HEK293 (cell line): Measurements from ENCODE around the gene CACNG1.

Experiments
- CTCF ChIA-PET: fragments of 350-600 bp; formaldehyde crosslinking; extraction: SDS; loops from one replicate; lab custom pipeline; 2021; ENCODE audit warnings: antibody characterized with exemption; lab: Yijun Ruan, JAX
- POLR2A ChIA-PET: fragments of 300-600 bp; formaldehyde crosslinking; extraction: SDS; loops from one replicate; lab custom pipeline; 2020; ENCODE audit warnings: antibody characterized with exemption, inconsistent platforms; lab: Yijun Ruan, JAX
- H3K27ac ChIP-seq: fragments of 200-500 bp; sonication (Bioruptor generic); 2 replicates; pipeline ENCODE4 v1.5.1; 2014; ENCODE audit warnings: low read depth, low read length, control low read depth, inconsistent platforms; ENCODE audit errors: extremely low read depth
- H3K36me3 ChIP-seq, 2 experiments: fragments of 200-500 bp in 1 of 2; sonication (Bioruptor generic) in 1 of 2; 1 replicate in 1 of 2; 2 replicates in 1 of 2; pipeline ENCODE4 v1.5.1; 2014 to 2017; ENCODE audit warnings: inconsistent platforms in 2 of 2, low read length in 2 of 2; ENCODE audit not compliant: control insufficient read depth in 2 of 2, insufficient read depth in 1 of 2
- H3K4me1 ChIP-seq: fragments of 200-500 bp; sonication (Bioruptor generic); 2 replicates; pipeline ENCODE4 v1.5.1; 2014; ENCODE audit warnings: mild to moderate bottlenecking, low read length, inconsistent platforms; ENCODE audit not compliant: control insufficient read depth, insufficient read depth
- H3K4me3 ChIP-seq: 2 replicates; pipeline ENCODE4 v1.5.1; 2011; ENCODE audit warnings: low read depth, mild to moderate bottlenecking, control low read depth, low read length, moderate library complexity
- H3K9me3 ChIP-seq: fragments of 200-500 bp; sonication (Bioruptor generic); 2 replicates; pipeline ENCODE4 v1.5.1; 2014; ENCODE audit warnings: low read depth, low read length, inconsistent platforms; ENCODE audit not compliant: control insufficient read depth, insufficient read depth
- GLI2 ChIP-seq: fragments of 450-650 bp; formaldehyde crosslinking; IDR thresholded peaks from 2 replicates; pipeline ENCODE4; 2017; ENCODE audit warnings: missing biosample characterization, missing genetic modification characterization, low read depth, borderline replicate concordance
- KLF1 ChIP-seq: fragments of 450-650 bp; formaldehyde crosslinking; IDR thresholded peaks from 2 replicates; pipeline ENCODE4 v1.5.1; 2016; ENCODE audit warnings: missing biosample characterization, missing genetic modification characterization
- KLF8 ChIP-seq: fragments of 450-650 bp; formaldehyde crosslinking; IDR thresholded peaks from 2 replicates; pipeline ENCODE4 v1.5.1; 2016; ENCODE audit warnings: missing biosample characterization, missing genetic modification characterization
- PRDM2 ChIP-seq: fragments of 450-650 bp; formaldehyde crosslinking; IDR thresholded peaks from 2 replicates; pipeline ENCODE4 v1.5.1; 2016; ENCODE audit warnings: missing biosample characterization, missing genetic modification characterization, borderline replicate concordance
- REPIN1 ChIP-seq: fragments of 450-650 bp; formaldehyde crosslinking; IDR thresholded peaks from 2 replicates; pipeline ENCODE4 v1.5.1; 2017; ENCODE audit warnings: missing biosample characterization, missing genetic modification characterization, low read depth
- SCRT2 ChIP-seq: fragments of 450-650 bp; formaldehyde crosslinking; IDR thresholded peaks from 2 replicates; pipeline ENCODE4 v1.5.1; 2016; ENCODE audit warnings: missing biosample characterization, missing genetic modification characterization
- WT1 ChIP-seq: fragments of 450-650 bp; formaldehyde crosslinking; IDR thresholded peaks from 2 replicates; pipeline ENCODE4 v1.5.1; 2016; ENCODE audit warnings: missing biosample characterization, missing genetic modification characterization
- YY1 ChIP-seq: fragments of 450-650 bp; formaldehyde crosslinking; IDR thresholded peaks from 2 replicates; pipeline ENCODE4 v1.5.1; 2018; ENCODE audit warnings: missing biosample characterization, missing genetic modification characterization
- ZFP3 ChIP-seq: fragments of 450-650 bp; formaldehyde crosslinking; IDR thresholded peaks from 2 replicates; pipeline ENCODE4 v1.5.1; 2016; ENCODE audit warnings: low read depth, missing biosample characterization, missing genetic modification characterization
- ZNF112 ChIP-seq: fragments of 450-650 bp; formaldehyde crosslinking; IDR thresholded peaks from 2 replicates; pipeline ENCODE4 v1.5.0; 2017; ENCODE audit warnings: missing biosample characterization, missing genetic modification characterization
- ZNF155 ChIP-seq: fragments of 450-650 bp; formaldehyde crosslinking; IDR thresholded peaks from 2 replicates; pipeline ENCODE4 v1.5.1; 2016; ENCODE audit warnings: missing biosample characterization, missing genetic modification characterization
- ZNF214 ChIP-seq: fragments of 450-650 bp; formaldehyde crosslinking; IDR thresholded peaks from 2 replicates; pipeline ENCODE4 v1.5.1; 2017; ENCODE audit warnings: missing biosample characterization, mild to moderate bottlenecking, missing genetic modification characterization, borderline replicate concordance
- ZNF248 ChIP-seq: fragments of 450-650 bp; formaldehyde crosslinking; IDR thresholded peaks from 2 replicates; pipeline ENCODE4 v1.5.1; 2017; ENCODE audit warnings: missing biosample characterization, missing genetic modification characterization
- ZNF416 ChIP-seq: fragments of 450-650 bp; formaldehyde crosslinking; IDR thresholded peaks from 2 replicates; pipeline ENCODE4 v1.5.1; 2016; ENCODE audit warnings: missing biosample characterization, missing genetic modification characterization
- ZNF423 ChIP-seq: fragments of 450-650 bp; formaldehyde crosslinking; IDR thresholded peaks from 2 replicates; pipeline ENCODE4 v1.5.1; 2016; ENCODE audit warnings: missing biosample characterization, missing genetic modification characterization
- ZNF513 ChIP-seq: fragments of 450-650 bp; IDR thresholded peaks from 2 replicates; pipeline ENCODE4 v1.5.1; 2018; ENCODE audit warnings: missing biosample characterization, missing genetic modification characterization
- ZNF514 ChIP-seq: fragments of 450-650 bp; formaldehyde crosslinking; IDR thresholded peaks from 2 replicates; pipeline ENCODE4 v1.5.1; 2016; ENCODE audit warnings: missing biosample characterization, missing genetic modification characterization
- ZNF548 ChIP-seq: fragments of 450-650 bp; formaldehyde crosslinking; IDR thresholded peaks from 2 replicates; pipeline ENCODE4 v1.5.1; 2016; ENCODE audit warnings: missing biosample characterization, missing genetic modification characterization
- ZNF664 ChIP-seq: fragments of 450-650 bp; formaldehyde crosslinking; IDR thresholded peaks from 2 replicates; pipeline ENCODE4 v1.5.1; 2016; ENCODE audit warnings: missing biosample characterization, missing genetic modification characterization
- ZNF677 ChIP-seq: fragments of 450-650 bp; IDR thresholded peaks from 2 replicates; pipeline ENCODE4 v1.5.0; 2018; ENCODE audit warnings: missing biosample characterization, mild to moderate bottlenecking, missing genetic modification characterization, moderate library complexity
- ZNF785 ChIP-seq: fragments of 450-650 bp; formaldehyde crosslinking; IDR thresholded peaks from 2 replicates; pipeline ENCODE4 v1.5.1; 2016; ENCODE audit warnings: missing biosample characterization, missing genetic modification characterization
- ZNF791 ChIP-seq: fragments of 450-650 bp; formaldehyde crosslinking; IDR thresholded peaks from 2 replicates; pipeline ENCODE4 v1.5.1; 2016; ENCODE audit warnings: missing biosample characterization, missing genetic modification characterization

CACNG1 gene

DNA sequence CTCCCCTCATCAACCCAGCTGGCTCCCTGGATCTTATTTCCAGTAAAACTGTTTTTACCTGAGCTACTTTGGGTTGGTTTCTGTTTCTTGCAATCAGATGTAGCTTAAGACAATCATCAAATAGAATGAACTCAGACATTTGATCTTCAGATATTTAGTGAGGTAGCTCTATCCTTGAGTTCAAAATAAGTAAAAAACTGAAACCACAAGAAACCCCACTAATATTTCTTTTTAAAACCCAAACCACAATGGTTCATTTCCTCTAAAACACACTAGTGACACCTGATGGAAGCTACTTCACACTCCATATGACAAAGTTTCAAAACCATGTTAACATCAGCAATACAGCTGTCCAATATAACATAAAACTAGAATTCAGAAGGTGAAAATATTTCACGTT lies 37.8 kb downstream of the CACNG1 start:
- H3K9me3 ChIP-seq = no peaks in the 10 kb centered on the region
- no peak overlapping the region for H3K27ac ChIP-seq
- peaks cover 21 to 49% of the 10 kb centered on the region in 2 experiments for H3K36me3 ChIP-seq
- H3K4me1 ChIP-seq = no peaks in the 10 kb centered on the region
- ChIA-PET POLR2A (no interaction called here), CTCF (interaction anchor here (0.7 to 2.1 kb wide), 2 partner anchors 10 to 16 kb away, joined by 3 to 5 read pairs; no protein-coding TSS in a partner anchor)
- H3K4me3 ChIP-seq = no peak overlapping the region
- TF ChIP-seq ZNF664 (no peak), ZNF548 (tag by site-specific recombination) (no peak), ZNF785 (tag by site-specific recombination) (no peak), YY1 (no peak), ZNF112 (tag by site-specific recombination) (no peak), ZNF513 (tag by site-specific recombination) (no peak), ZNF155 (no peak)
- TF ChIP-seq, all 188 proteins: peak for 0

GRCh38 chr17:67085406-67085805 lies 41.1 kb downstream of the CACNG1 start:
- peaks cover 21 to 49% of the 10 kb centered on the region in 2 experiments for H3K36me3 ChIP-seq
- H3K9me3 ChIP-seq = peaks cover 3% of the 10 kb centered on the region; the same call in 1 of the 2 replicates
- POLR2A ChIA-PET = no interaction called here
- TF ChIP-seq PRDM2 (tag by site-specific recombination) (no peak), ZFP3 (tag by site-specific recombination) (no peak), ZNF677 (tag by site-specific recombination) (no peak), GLI2 (no peak), ZNF791 (tag by site-specific recombination) (no peak), REPIN1 (tag by site-specific recombination) (no peak), ZNF248 (no peak), KLF1 (no peak), WT1 (tag by site-specific recombination) (no peak), SCRT2 (no peak), ZNF416 (tag by site-specific recombination) (no peak), ZNF514 (tag by site-specific recombination) (no peak), YY1 (no peak), ZNF214 (no peak), KLF8 (tag by site-specific recombination) (no peak), ZNF423 (no peak)
- H3K27ac ChIP-seq = no peak overlapping the region
- H3K4me1 ChIP-seq = no peaks in the 10 kb centered on the region
- CTCF ChIA-PET = no interaction called here
- no peak overlapping the region for H3K4me3 ChIP-seq
